OCI-LY1 (cell line): ENCODE results near the gene CCL1.

Experiments
- H2AFZ ChIP-seq: fragments of 200-600 bp; sonication (generic), shearing (Covaris generic); 2 replicates; pipeline ENCODE4 v1.6.0; 2014; ENCODE audit warnings: antibody characterized with exemption, mild to moderate bottlenecking, low read length
- H3F3A ChIP-seq: fragments of 200-600 bp; sonication (generic), shearing (Covaris generic); 2 replicates; pipeline ENCODE4 v1.6.0; 2014; ENCODE audit warnings: mild to moderate bottlenecking, antibody characterized with exemption, low read length, moderate library complexity; ENCODE audit not compliant: insufficient read depth
- H3K27ac ChIP-seq: fragments of 200-600 bp; sonication (generic); 2 replicates; pipeline ENCODE4 v1.5.1; 2014; ENCODE audit warnings: low read length, mixed run types, mild to moderate bottlenecking, low read depth; ENCODE audit not compliant: poor library complexity, severe bottlenecking
- H3K27me3 ChIP-seq: fragments of 200-600 bp; sonication (generic); 2 replicates; pipeline ENCODE4 v1.6.0; 2014; ENCODE audit warnings: antibody characterized with exemption, mild to moderate bottlenecking, low read length, moderate library complexity; ENCODE audit not compliant: insufficient read depth
- H3K36me3 ChIP-seq: fragments of 200-600 bp; sonication (generic); 2 replicates; pipeline ENCODE4 v1.6.1; 2014; ENCODE audit warnings: mild to moderate bottlenecking, antibody characterized with exemption, low read length, moderate library complexity, mixed read lengths; ENCODE audit not compliant: insufficient read depth
- H3K4me1 ChIP-seq: fragments of 200-600 bp; sonication (generic); 2 replicates; pipeline ENCODE4 v1.5.1; 2014; ENCODE audit warnings: mild to moderate bottlenecking, low read length, moderate library complexity; ENCODE audit not compliant: insufficient read depth, severe bottlenecking
- H3K4me2 ChIP-seq: fragments of 200-600 bp; sonication (generic), shearing (Covaris generic); 2 replicates; pipeline ENCODE4 v1.6.1; 2014; ENCODE audit warnings: low read length
- H3K4me3 ChIP-seq: fragments of 200-600 bp; sonication (generic); 2 replicates; pipeline ENCODE4 v1.5.1; 2014; ENCODE audit warnings: low read length, low read depth, mild to moderate bottlenecking, mixed read lengths; ENCODE audit not compliant: poor library complexity, severe bottlenecking
- H3K79me2 ChIP-seq: fragments of 200-600 bp; shearing (Covaris generic); 2 replicates; pipeline ENCODE4 v1.6.1; 2016; ENCODE audit warnings: mixed run types, low read length, mixed read lengths; ENCODE audit not compliant: insufficient read depth
- H3K9ac ChIP-seq: fragments of 200-600 bp; sonication (generic), shearing (Covaris generic); 2 replicates; pipeline ENCODE4 v1.6.1; 2014; ENCODE audit warnings: mild to moderate bottlenecking, low read length, mixed read lengths
- H3K9me2 ChIP-seq: fragments of 200-600 bp; sonication (generic), shearing (Covaris generic); 2 replicates; pipeline ENCODE4 v1.6.1; 2014; ENCODE audit warnings: low read depth, mild to moderate bottlenecking, low read length, mixed read lengths
- H3K9me3 ChIP-seq: fragments of 200-600 bp; shearing (Covaris generic); 2 replicates; pipeline ENCODE4 v1.6.1; 2014; ENCODE audit warnings: low read length, mixed read lengths
- H4K20me1 ChIP-seq: fragments of 200-600 bp; sonication (generic), shearing (Covaris generic); 2 replicates; pipeline ENCODE4 v1.6.0; 2016; ENCODE audit warnings: mild to moderate bottlenecking, low read length; ENCODE audit not compliant: insufficient read depth
- CTCF ChIP-seq: fragments of 200-600 bp; sonication (generic), shearing (Covaris generic); IDR thresholded peaks from 2 replicates; pipeline ENCODE4 v1.5.1; 2017; ENCODE audit warnings: mild to moderate bottlenecking, antibody characterized with exemption, low read length, moderate library complexity, mixed read lengths
- EZH2 ChIP-seq: fragments of 200-600 bp; sonication (generic), shearing (Covaris generic); IDR thresholded peaks from 2 replicates; pipeline ENCODE4 v1.8.0; 2017; ENCODE audit warnings: borderline replicate concordance, mixed run types, mild to moderate bottlenecking, antibody characterized with exemption, low read length, moderate library complexity, mixed read lengths

The CCL1 gene

GRCh38 chr17:34314279-34314678 lies 48.8 kb downstream of the CCL1 start:
- Histone ChIP-seq H2AFZ (no peak overlapping the region), H3K79me2 (no peaks in the 10 kb centered on the region), H3K9ac (no peak overlapping the region), H3K9me2 (no peaks in the 10 kb centered on the region), H3K4me1 (no peaks in the 10 kb centered on the region), H3K36me3 (no peaks in the 10 kb centered on the region), H3K9me3 (no peaks in the 10 kb centered on the region), H3K4me3 (no peak overlapping the region), H3K27me3 (no peaks in the 10 kb centered on the region), H3F3A (no peaks in the 10 kb centered on the region), H3K4me2 (no peak overlapping the region), H3K27ac (no peak overlapping the region), H4K20me1 (no peaks in the 10 kb centered on the region)
- no peak for TF ChIP-seq CTCF
- no peak for TF ChIP-seq EZH2

- Histone ChIP-seq H3K79me2 (no peaks in the 10 kb centered on the region), H3K9me3 (no peaks in the 10 kb centered on the region), H3K36me3 (no peaks in the 10 kb centered on the region), H3K27ac (no peak overlapping the region), H4K20me1 (no peaks in the 10 kb centered on the region), H3K9me2 (no peaks in the 10 kb centered on the region), H3K9ac (no peak overlapping the region), H3K4me1 (no peaks in the 10 kb centered on the region), H3F3A (no peaks in the 10 kb centered on the region), H3K4me2 (no peak overlapping the region), H2AFZ (no peak overlapping the region), H3K4me3 (no peak overlapping the region), H3K27me3 (no peaks in the 10 kb centered on the region)
- no peak for TF ChIP-seq CTCF
These were observed 49.9 kb downstream of the CCL1 start for GRCh38 chr17:34313164-34313563.

GRCh38 chr17:34312080-34312479 lies 51.0 kb downstream of the CCL1 start:
- H3K27ac ChIP-seq = no peak overlapping the region
- H3K4me2 ChIP-seq = no peak overlapping the region
- no peaks in the 10 kb centered on the region for H3K36me3 ChIP-seq
- no peaks in the 10 kb centered on the region for H3K79me2 ChIP-seq
- no peak overlapping the region for H3K9ac ChIP-seq
- no peaks in the 10 kb centered on the region for H3K9me3 ChIP-seq
- no peak for TF ChIP-seq EZH2
- no peak for TF ChIP-seq CTCF
- no peaks in the 10 kb centered on the region for H4K20me1 ChIP-seq
- no peaks in the 10 kb centered on the region for H3K27me3 ChIP-seq
- no peaks in the 10 kb centered on the region for H3F3A ChIP-seq
- no peak overlapping the region for H2AFZ ChIP-seq
- H3K4me1 ChIP-seq = no peaks in the 10 kb centered on the region
- H3K4me3 ChIP-seq = no peak overlapping the region
- H3K9me2 ChIP-seq = no peaks in the 10 kb centered on the region
